ENCODE results near the gene UBE2O.

DNA sequence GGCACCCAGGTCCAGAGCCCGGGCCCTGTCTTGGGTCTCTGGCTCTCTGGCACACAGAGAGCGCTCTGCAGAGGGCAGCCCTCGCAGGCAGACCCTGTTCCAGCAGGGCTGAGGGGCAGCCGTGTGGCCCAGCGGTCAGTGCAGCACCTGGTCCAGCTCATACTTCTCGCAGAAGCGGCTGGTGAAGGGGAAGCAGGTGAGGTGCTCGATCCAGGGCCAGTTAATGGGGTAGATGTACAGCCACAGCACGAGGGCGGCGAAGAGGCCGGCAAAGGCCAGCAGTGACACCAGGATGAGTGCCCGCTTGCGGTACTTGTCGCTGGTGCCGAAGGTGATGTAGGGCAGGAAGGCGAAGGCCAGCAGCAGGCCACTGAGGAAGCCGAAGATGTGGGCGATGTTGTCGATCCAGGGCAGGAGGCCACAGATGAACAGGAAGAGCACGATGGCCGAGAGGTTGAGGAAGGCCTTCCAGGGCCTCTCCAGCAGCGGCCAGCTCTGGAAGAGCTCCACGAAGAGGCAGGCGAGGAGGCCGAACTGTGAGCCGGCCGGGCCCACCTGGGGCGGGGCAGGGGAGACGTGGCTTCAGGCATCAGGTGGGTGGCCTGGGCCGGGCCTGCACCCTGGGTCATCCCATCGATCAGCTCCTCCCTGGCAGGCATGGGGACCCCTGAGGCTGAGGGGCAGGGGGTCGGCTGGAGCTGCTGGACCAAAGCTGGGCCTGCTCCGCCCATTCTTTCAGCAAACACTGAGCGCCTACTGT is 18.7 kb upstream of the UBE2O start:
- TF ChIP-seq EP300 (IDR thresholded peaks at IDR 0.05): no peak
- TF ChIP-seq, protein P1, sequence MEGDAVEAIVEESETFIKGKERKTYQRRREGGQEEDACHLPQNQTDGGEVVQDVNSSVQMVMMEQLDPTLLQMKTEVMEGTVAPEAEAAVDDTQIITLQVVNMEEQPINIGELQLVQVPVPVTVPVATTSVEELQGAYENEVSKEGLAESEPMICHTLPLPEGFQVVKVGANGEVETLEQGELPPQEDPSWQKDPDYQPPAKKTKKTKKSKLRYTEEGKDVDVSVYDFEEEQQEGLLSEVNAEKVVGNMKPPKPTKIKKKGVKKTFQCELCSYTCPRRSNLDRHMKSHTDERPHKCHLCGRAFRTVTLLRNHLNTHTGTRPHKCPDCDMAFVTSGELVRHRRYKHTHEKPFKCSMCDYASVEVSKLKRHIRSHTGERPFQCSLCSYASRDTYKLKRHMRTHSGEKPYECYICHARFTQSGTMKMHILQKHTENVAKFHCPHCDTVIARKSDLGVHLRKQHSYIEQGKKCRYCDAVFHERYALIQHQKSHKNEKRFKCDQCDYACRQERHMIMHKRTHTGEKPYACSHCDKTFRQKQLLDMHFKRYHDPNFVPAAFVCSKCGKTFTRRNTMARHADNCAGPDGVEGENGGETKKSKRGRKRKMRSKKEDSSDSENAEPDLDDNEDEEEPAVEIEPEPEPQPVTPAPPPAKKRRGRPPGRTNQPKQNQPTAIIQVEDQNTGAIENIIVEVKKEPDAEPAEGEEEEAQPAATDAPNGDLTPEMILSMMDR (IDR thresholded peaks at IDR 0.05): no peak

All from upper lobe of left lung (tissue), 4 donors.